ENCODE measurements around the gene AGK. TPM values are rescaled to one million over a fixed set of nuclear protein-coding genes. Genes with fewer than 3 reads are reported as not detected.

The AGK gene
- total and polyA plus RNA-seq, 7 experiments from 2014 or later: 24.3 to 58.8 (median 29.9) TPM

DNA sequence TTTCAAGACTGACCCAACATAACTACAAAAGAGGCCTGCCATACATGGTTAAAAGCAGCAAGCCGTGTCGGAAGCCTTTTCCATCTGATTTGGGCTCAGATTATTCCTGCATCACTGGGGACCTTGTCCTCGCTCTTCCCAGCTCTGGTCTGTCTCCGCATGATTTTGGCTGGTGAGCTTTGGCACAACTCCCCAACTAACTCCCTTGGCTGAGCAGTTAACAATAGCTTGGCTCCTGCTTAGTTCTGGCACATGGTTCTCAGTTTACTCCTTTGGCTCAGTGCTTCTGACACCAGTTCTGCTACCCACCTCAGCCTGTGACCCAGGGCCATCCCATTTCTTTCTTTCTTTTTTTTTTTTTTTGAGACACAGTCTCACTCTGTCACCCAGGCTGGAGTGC, 17.0 kb downstream of the AGK start:
- Histone ChIP-seq H3K27me3 (ENCODE audit: control insufficient read depth in 2 of 2, insufficient read depth in 2 of 2, low read length in 2 of 2) (no peaks in the 10 kb centered on the region), H3K9me3 (ENCODE audit: control insufficient read depth in 2 of 3, low read length in 3 of 3) (no peaks in the 10 kb centered on the region), H3K36me3 (ENCODE audit: control insufficient read depth in 2 of 3, insufficient read depth in 3 of 3, low read length in 3 of 3) (peaks cover 0 to 41% (median 0%) of the 10 kb centered on the region in 3 experiments), H3K4me3 (ENCODE audit: low read length) (no peak overlapping the region), H3K4me1 (ENCODE audit: control insufficient read depth in 2 of 2, insufficient read depth in 2 of 2, low read length in 2 of 2) (no peaks in the 10 kb centered on the region), H3K27ac (ENCODE audit: low read depth, low read length) (no peak overlapping the region)
- Mint-ChIP-seq H3K36me3 (peaks cover 37 to 87% (median 72%) of the 10 kb centered on the region in 5 donors), H3K4me3 (no peak overlapping the region), H3K27me3 (no peaks in the 10 kb centered on the region), H3K4me1 (peaks cover 0 to 34% (median 19%) of the 10 kb centered on the region in 7 donors), H3K9me3 (peaks cover 0 to 6% (median 0%) of the 10 kb centered on the region in 11 donors), H3K27ac (peak overlapping the region in 1 of 9 donors; percentile 30)
- DNase-seq (no peak), ATAC-seq (no peak)
- CTCF ChIA-PET: no interaction called here
- intact Hi-C loops (cut with micrococcal nuclease): no loop called here
- POLR2A ChIA-PET: no interaction called here

- DNase-seq (no peak), ATAC-seq (no peak)
- ChIA-PET POLR2A (no interaction called here), CTCF (no interaction called here)
- Histone ChIP-seq H3K4me1 (ENCODE audit: control insufficient read depth in 2 of 2, insufficient read depth in 2 of 2, low read length in 2 of 2) (no peaks in the 10 kb centered on the region), H3K27ac (ENCODE audit: low read depth, low read length) (no peak overlapping the region), H3K27me3 (ENCODE audit: control insufficient read depth in 2 of 2, insufficient read depth in 2 of 2, low read length in 2 of 2) (no peaks in the 10 kb centered on the region), H3K36me3 (ENCODE audit: control insufficient read depth in 2 of 3, insufficient read depth in 3 of 3, low read length in 3 of 3) (peaks cover 0 to 31% (median 0%) of the 10 kb centered on the region in 3 experiments), H3K4me3 (ENCODE audit: low read length) (no peak overlapping the region), H3K9me3 (ENCODE audit: control insufficient read depth in 2 of 3, low read length in 3 of 3) (peaks cover 0 to 4% (median 0%) of the 10 kb centered on the region in 3 experiments)
- Mint-ChIP-seq H3K9me3 (peaks cover 7 to 23% (median 18%) of the 10 kb centered on the region in 11 donors), H3K27me3 (no peaks in the 10 kb centered on the region), H3K36me3 (peaks cover 37 to 89% (median 70%) of the 10 kb centered on the region in 5 donors), H3K4me3 (no peak overlapping the region), H3K27ac (no peak overlapping the region), H3K4me1 (peaks cover 0 to 26% (median 2%) of the 10 kb centered on the region in 7 donors)
- intact Hi-C loops (cut with micrococcal nuclease): no loop called here
Measured at GRCh38 chr7:141571059-141571458, 19.8 kb downstream of the AGK start.

DNA sequence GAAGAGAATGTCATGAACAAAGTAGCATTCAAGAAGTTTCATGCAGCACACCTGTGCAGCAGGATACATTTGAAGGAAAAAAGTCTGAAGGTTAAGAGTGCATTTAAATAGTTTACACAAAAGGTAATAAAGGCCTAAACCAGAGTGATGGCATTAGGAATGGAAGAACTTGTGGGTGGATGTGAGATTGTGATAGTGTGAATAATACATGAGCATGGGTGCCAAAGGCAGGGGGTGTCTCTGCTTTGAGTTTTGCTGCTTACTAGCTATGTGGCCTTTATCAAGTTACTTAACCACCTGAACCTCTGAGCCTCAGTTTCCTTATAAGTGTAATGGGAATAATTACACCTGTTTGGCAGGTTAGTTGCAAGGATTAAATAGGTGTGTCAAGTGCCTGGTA, 21.0 kb downstream of the AGK start:
- Mint-ChIP-seq H3K4me3 (no peak overlapping the region), H3K27ac (no peak overlapping the region), H3K9me3 (peaks cover 11 to 29% (median 22%) of the 10 kb centered on the region in 11 donors), H3K4me1 (peaks cover 0 to 16% (median 3%) of the 10 kb centered on the region in 7 donors), H3K27me3 (no peaks in the 10 kb centered on the region), H3K36me3 (peaks cover 33 to 86% (median 66%) of the 10 kb centered on the region in 5 donors)
- CTCF ChIA-PET: interaction anchor here (0.6 kb wide), 2 partner anchors 501 to 1946 kb away, joined by 3 to 4 read pairs; no protein-coding TSS in a partner anchor
- no peak overlapping the region for H3K27ac ChIP-seq (ENCODE audit: low read depth, low read length)
- DNase-seq (no peak), ATAC-seq (no peak)
- intact Hi-C loops (cut with micrococcal nuclease): no loop called here
- H3K4me1 ChIP-seq (ENCODE audit: control insufficient read depth in 2 of 2, insufficient read depth in 2 of 2, low read length in 2 of 2): no peaks in the 10 kb centered on the region
- POLR2A ChIA-PET: no interaction called here
- no peak overlapping the region for H3K4me3 ChIP-seq (ENCODE audit: low read length)
- peaks cover 0 to 4% (median 0%) of the 10 kb centered on the region in 3 experiments for H3K9me3 ChIP-seq (ENCODE audit: control insufficient read depth in 2 of 3, low read length in 3 of 3)
- H3K36me3 ChIP-seq (ENCODE audit: control insufficient read depth in 2 of 3, insufficient read depth in 3 of 3, low read length in 3 of 3): peaks cover 0 to 27% (median 0%) of the 10 kb centered on the region in 3 experiments
- H3K27me3 ChIP-seq (ENCODE audit: control insufficient read depth in 2 of 2, insufficient read depth in 2 of 2, low read length in 2 of 2): no peaks in the 10 kb centered on the region

- no peak overlapping the region for H3K4me3 Mint-ChIP-seq
- Histone ChIP-seq H3K36me3 (ENCODE audit: control insufficient read depth in 2 of 3, insufficient read depth in 3 of 3, low read length in 3 of 3) (peaks cover 0 to 15% (median 0%) of the 10 kb centered on the region in 3 experiments), H3K4me3 (ENCODE audit: low read length) (no peak overlapping the region), H3K27ac (ENCODE audit: low read depth, low read length) (no peak overlapping the region), H3K4me1 (ENCODE audit: control insufficient read depth in 2 of 2, insufficient read depth in 2 of 2, low read length in 2 of 2) (no peaks in the 10 kb centered on the region), H3K9me3 (ENCODE audit: control insufficient read depth in 2 of 3, low read length in 3 of 3) (peaks cover 0 to 4% (median 0%) of the 10 kb centered on the region in 3 experiments), H3K27me3 (ENCODE audit: control insufficient read depth in 2 of 2, insufficient read depth in 2 of 2, low read length in 2 of 2) (no peaks in the 10 kb centered on the region)
- no peak for DNase-seq
- no peaks in the 10 kb centered on the region for H3K27me3 Mint-ChIP-seq
- peaks cover 11 to 33% (median 24%) of the 10 kb centered on the region in 11 donors for H3K9me3 Mint-ChIP-seq
- no peak for ATAC-seq
- no peak overlapping the region for H3K27ac Mint-ChIP-seq
- POLR2A ChIA-PET: no interaction called here
- peaks cover 0 to 16% (median 3%) of the 10 kb centered on the region in 7 donors for H3K4me1 Mint-ChIP-seq
- peaks cover 27 to 77% (median 56%) of the 10 kb centered on the region in 5 donors for H3K36me3 Mint-ChIP-seq
- CTCF ChIA-PET: no interaction called here
- intact Hi-C loops (cut with micrococcal nuclease): no loop called here
Measured at GRCh38 chr7:141573511-141573910, 22.3 kb downstream of the AGK start.

GRCh38 chr7:141575164-141575563, 24.0 kb downstream of the AGK start:
- ChIA-PET CTCF (no interaction called here), POLR2A (no interaction called here)
- intact Hi-C loops (cut with micrococcal nuclease): no loop called here
- peak overlapping the region in 1 of 9 donors; percentile 38 for H3K27ac Mint-ChIP-seq
- H3K27ac ChIP-seq (ENCODE audit: low read depth, low read length): no peak overlapping the region
- no peak overlapping the region for H3K4me3 ChIP-seq (ENCODE audit: low read length)
- peaks cover 0 to 16% (median 3%) of the 10 kb centered on the region in 7 donors for H3K4me1 Mint-ChIP-seq
- H3K36me3 Mint-ChIP-seq: peaks cover 27 to 65% (median 56%) of the 10 kb centered on the region in 5 donors
- no peak for DNase-seq
- ATAC-seq: no peak
- peaks cover 11 to 33% (median 24%) of the 10 kb centered on the region in 11 donors for H3K9me3 Mint-ChIP-seq
- H3K36me3 ChIP-seq (ENCODE audit: control insufficient read depth in 2 of 3, insufficient read depth in 3 of 3, low read length in 3 of 3): peaks cover 0 to 11% (median 0%) of the 10 kb centered on the region in 3 experiments
- H3K27me3 Mint-ChIP-seq: no peaks in the 10 kb centered on the region
- H3K9me3 ChIP-seq (ENCODE audit: control insufficient read depth in 2 of 3, low read length in 3 of 3): peaks cover 0 to 4% (median 0%) of the 10 kb centered on the region in 3 experiments
- no peak overlapping the region for H3K4me3 Mint-ChIP-seq
- no peaks in the 10 kb centered on the region for H3K4me1 ChIP-seq (ENCODE audit: control insufficient read depth in 2 of 2, insufficient read depth in 2 of 2, low read length in 2 of 2)
- no peaks in the 10 kb centered on the region for H3K27me3 ChIP-seq (ENCODE audit: control insufficient read depth in 2 of 2, insufficient read depth in 2 of 2, low read length in 2 of 2)

DNA sequence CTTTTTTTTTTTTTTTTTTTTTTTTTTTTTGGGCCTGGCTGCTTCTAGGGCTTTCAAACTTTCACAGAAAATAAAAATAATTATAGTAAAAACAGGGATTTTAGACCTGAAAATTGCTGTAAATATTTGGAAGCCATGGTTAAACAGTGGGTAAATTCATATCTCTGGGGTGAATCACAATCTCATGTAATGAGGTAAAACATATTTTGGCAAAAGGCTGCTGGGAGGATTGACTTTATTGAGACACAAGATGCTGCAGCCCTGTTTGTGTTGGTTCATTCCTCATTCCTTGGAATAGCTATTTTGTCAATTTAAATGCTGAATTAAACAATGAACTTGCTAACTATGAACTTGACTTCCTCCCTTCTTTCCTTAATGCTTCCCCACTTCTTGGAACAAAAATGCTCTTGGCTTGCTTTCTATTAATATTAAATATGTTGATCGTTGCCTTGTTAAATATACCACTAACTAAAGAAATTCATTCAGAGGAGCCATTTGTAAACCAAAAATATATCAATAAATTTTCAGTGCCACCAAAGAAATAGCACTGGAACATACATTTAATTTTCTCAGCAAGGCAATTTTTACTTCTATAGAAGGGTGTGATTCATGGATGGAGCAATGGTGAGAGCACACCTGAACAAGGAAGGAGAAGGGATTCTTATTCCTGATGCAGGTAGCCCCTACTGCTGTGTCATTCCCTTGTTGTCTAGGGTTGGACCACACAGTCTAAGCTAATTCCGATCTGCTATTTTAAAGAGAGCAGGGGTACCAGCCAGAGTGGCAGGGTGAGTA, 24.6 kb downstream of the AGK start:
- peaks cover 0 to 11% (median 0%) of the 10 kb centered on the region in 3 experiments for H3K36me3 ChIP-seq (ENCODE audit: control insufficient read depth in 2 of 3, insufficient read depth in 3 of 3, low read length in 3 of 3)
- Mint-ChIP-seq H3K4me3 (no peak overlapping the region), H3K4me1 (peaks cover 0 to 16% (median 3%) of the 10 kb centered on the region in 7 donors), H3K36me3 (peaks cover 27 to 63% (median 54%) of the 10 kb centered on the region in 5 donors), H3K9me3 (peaks cover 11 to 33% (median 24%) of the 10 kb centered on the region in 11 donors), H3K27me3 (no peaks in the 10 kb centered on the region), H3K27ac (no peak overlapping the region)
- DNase-seq (no peak), ATAC-seq (no peak)
- H3K27me3 ChIP-seq (ENCODE audit: control insufficient read depth in 2 of 2, insufficient read depth in 2 of 2, low read length in 2 of 2): no peaks in the 10 kb centered on the region
- H3K4me3 ChIP-seq (ENCODE audit: low read length): no peak overlapping the region
- ChIA-PET CTCF (no interaction called here), POLR2A (no interaction called here)
- intact Hi-C loops (cut with micrococcal nuclease): no loop called here
- H3K4me1 ChIP-seq (ENCODE audit: control insufficient read depth in 2 of 2, insufficient read depth in 2 of 2, low read length in 2 of 2): no peaks in the 10 kb centered on the region
- peaks cover 0 to 4% (median 0%) of the 10 kb centered on the region in 3 experiments for H3K9me3 ChIP-seq (ENCODE audit: control insufficient read depth in 2 of 3, low read length in 3 of 3)
- no peak overlapping the region for H3K27ac ChIP-seq (ENCODE audit: low read depth, low read length)
